GM19240 (cell line): Measurements from ENCODE around the gene DGKD.

Experiments
- DNase-seq: peaks from one replicate; pipeline ENCODE4 v3.0.0; 2011; ENCODE audit warnings: low spot score; ENCODE audit not compliant: insufficient read length

Gene DGKD

DNA sequence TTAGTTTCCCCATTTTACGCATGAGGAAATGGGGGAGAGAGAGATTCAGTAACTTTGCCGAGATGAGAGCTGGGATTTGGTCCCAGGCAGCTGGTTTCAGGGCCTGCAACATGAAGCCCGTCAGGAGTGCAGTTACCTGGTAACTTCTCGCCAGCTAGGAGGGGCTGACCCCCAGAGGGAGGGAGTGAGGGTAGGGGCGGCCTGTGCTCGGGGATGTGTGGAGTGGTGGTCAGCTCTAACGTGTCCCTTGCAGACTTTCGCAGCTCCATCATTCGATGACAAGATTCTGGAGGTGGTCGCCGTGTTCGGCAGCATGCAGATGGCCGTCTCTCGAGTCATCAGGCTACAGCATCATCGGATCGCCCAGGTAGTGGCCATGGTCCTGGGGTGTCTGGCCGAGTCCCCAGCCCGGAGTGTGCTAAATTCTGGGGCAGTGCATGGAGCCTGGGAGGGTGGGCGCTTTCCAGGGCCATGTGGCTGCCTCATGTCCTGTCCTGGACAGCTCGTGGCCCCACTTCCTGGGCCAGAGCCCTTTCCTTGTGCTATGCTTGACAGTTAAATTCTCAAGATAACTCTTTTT, 103.8 kb downstream of the DGKD start:
- DNase-seq, result no peak

DNA sequence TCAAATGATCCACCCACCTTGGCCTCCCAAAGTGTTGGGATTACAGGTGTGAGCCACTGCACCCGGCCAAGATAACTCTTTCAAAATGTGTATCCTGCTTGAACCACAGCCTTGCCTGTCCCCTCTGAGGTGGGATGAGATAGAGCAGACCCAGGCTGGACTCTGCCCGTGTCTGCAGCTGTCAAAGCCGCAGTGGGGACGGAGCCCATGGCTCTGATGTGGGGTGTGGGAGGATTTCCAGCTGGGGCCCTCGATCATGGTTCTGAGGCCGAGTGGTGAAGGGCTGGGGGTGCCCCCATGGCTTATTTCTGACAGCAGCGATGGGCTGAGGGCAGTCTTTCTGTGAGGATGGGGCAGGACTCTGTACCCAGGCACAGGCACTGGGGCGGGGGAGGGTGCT, 104.5 kb downstream of the DGKD start:
- DNase-seq, result no peak

DNA sequence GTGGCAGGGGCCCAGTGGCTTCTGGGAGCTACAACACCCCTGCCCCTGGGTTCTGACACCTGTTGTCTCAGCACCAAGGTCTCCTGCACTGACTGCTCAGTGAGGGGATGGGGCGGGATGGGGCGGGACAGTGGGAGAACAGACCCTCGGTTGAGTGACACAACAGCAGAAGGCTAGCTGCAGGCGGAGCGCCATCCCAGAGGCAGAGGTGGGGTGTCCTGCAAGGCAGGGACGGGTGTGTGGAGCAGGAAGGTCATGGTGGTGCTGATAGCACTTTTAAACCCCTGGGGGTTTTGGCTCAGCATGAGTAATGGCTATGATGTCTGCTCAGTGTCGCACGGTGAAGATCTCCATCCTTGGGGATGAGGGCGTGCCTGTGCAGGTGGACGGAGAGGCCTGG, 105.1 kb downstream of the DGKD start:
- no peak for DNase-seq

DNA sequence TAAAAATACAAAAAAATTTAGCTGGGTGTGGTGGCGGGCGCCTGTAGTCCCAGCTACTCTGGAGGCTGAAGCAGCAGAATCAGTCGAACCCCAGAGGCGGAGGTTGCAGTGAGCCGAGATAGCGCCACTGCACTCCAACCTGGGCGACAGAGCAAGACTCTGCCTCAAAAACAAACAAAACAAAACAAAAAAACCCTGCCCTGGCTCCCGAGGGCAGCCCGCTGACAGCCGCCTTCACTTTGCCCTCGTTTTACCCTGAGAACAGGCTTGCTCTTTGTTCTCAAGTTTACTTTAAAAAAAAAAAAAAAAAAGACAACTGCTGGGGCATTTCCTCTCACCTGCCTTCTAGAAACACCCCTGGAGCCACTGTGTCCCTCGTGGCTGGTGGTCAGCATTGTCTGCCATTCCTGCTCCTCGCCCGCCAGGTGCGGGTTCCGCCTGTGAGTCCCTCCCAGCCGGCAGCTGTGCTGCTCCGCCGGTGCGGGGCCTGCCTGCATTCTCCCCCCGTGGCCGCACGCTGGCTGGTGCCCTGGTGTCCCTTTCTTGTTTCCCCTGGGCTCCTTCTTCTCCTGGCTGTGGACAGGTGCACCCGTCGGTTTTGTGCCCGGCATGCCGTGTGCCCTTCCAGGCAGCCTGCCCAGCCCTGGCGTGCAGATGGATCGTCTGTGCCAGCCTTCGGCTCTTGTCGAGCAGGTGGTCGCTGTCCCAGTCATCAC, 106.6 kb downstream of the DGKD start:
- no peak for DNase-seq

DNA sequence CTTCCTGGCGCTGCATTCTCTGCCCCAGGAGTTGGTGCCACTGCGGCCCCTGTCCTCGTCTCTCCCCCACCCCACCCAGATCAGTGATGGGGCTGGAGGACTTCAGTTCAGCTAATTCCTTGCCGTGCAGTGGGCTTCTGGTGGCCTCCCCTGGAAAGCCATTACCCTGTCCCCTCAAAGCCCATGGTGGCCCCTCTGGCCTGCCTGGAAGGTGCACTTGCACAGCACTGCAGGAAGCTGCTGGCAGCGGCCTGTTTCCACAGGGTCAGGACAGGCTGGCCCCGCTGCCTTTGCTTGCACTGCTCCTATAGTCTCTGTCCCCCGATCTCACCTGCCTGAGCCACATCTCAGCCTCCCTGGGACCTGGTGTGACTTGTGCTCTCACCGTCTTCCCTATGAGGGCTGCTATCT, 107.2 kb downstream of the DGKD start:
- no peak for DNase-seq

DNA sequence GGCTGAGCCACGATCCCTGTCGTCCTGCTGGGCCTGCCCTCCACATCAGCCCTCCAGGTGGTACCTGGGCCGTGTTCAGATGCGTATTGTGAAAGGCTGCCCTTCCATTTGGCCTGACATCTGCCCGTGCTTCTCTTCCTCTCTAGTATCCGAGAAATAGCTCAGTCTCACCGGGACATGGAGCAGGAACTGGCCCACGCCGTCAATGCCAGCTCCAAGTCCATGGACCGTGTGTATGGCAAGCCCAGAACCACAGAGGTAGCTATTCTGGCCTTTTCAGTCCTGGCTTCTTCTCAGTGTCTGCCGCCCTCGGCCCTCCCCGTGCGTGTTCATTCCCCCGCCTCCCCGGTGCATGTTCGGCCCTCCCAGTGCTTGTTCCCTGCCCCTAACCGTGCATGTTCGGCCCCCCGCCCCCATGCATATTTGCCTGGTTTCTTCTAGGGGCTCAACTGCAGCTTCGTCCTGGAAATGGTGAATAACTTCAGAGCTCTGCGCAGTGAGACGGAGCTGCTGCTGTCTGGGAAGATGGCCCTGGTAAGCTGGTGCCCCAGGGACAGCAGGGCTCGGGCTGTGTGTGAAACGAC, 108.0 kb downstream of the DGKD start:
- no peak for DNase-seq

DNA sequence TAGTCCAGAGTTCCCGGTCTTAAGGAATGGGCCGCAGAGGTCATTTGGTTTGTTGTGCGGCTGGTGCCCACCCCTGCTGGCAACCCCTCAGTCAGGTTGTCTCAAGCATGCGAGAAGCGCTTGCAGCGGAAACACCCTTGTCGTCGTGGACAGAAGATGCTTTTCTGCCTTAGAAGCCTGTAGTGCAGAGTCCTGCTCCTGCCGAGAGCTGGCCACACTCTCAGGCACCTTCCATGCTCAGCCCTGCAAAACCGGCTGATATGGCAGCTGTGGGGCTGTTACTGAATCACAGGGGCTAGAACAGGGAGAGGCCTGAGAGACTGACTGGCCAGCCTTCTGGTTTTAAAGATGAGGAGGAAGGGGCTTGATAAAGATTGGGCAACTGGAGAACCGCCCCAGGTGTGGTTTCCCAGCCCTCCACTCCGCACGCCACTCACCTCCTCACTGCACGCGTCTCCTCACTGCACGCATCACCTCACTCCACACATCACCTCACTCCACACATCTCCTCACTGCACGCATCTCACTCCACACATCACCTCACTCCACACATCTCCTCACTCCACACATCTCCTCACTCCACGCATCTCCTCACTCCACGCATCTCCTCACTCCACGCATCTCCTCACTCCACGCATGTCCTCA, 108.7 kb downstream of the DGKD start:
- no peak for DNase-seq

DNA sequence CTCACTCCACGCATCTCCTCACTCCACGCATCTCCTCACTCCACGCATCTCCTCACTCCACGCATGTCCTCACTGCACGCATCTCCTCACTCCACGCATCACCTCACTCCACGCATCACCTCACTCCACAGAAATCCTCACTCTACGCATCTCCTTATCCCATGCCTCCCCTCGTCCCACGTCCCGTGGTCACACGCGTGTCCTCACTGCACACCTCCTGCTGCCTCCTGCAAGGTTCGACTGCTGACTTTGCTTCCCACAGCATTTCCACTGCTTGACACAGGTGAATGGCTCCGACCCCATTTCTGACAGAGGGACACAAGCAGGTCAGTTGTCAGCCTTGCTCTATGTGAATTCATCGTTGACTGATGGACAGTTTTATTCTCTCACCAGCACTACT, 109.3 kb downstream of the DGKD start:
- DNase-seq, result no peak

DNA sequence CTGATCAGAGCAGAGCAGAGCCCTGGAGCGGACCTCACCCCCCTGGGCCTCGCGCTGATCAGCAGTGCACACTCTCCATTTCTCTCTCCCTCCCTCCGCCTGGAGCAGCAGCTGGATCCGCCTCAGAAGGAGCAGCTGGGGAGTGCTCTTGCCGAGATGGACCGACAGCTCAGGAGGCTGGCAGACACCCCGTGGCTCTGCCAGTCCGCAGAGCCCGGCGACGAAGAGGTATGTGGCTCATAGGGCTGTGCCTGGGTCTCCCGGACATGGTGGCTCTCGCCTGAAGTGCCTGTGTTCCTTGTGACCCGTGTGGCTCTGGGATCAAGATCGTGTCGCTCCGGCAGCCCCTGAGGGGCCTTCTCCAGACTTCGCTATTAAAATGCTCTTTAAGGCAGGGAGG, 109.8 kb downstream of the DGKD start:
- no peak for DNase-seq

DNA sequence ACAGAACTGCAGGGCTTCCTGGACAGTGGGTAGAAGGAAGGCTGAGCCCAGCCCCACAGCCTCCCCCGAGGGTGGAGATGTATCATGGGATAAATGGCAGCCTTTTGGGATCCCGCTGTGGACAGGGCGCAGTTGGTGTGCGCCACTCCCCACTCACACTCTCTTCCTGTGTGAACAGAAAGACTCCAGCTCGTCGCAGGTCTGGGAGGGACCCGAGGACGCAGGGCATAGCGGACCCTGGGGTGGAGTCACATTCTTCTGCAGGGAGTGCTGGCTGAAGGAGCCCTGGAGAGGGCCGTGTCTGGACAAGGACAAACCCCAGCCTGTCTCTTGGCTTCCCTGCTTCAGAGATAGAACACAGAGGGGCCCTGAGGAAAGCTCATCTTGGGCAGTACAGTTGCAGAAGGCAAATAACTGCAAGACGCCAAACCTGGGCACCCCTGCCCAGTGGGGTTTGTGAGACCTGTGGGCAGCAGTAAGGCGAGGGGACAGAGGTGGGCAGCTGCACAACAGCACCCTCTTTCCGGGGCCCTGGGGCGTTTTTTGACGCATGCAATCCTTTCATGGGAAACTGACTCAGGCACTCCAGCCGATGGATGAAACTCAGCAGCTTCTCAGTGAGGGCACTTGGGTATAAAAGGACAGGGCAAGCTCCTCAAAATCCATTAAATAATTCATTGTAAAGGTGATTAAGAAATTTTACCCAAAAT, 110.4 kb downstream of the DGKD start:
- no peak for DNase-seq

DNA sequence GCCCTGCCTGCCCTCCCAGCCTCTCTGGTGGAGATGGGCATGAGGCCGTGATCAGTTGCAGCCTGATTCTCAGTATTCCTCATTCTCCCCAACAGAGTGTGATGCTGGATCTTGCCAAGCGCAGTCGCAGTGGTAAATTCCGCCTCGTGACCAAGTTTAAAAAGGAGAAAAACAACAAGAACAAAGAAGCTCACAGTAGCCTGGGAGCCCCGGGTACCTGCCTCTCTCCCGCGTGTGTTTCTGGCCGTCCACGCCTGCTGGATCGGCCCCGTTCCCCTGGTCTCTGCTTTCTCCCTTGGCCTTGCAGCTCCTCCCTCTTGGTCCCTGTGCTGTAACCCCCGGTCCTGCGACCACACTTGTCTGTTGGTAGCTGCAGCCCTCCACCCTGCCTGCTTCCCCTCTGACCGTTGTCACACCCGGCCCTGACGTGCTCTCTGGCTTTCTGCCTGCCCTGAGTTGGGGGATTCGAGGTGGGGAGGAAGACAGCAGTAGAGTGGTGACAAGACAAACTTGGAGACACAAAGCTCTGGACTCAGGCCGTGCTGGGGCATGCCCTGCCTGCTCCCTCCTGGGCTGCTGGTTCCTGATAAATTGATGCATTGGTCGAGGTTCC, 112.8 kb downstream of the DGKD start:
- no peak for DNase-seq

DNA sequence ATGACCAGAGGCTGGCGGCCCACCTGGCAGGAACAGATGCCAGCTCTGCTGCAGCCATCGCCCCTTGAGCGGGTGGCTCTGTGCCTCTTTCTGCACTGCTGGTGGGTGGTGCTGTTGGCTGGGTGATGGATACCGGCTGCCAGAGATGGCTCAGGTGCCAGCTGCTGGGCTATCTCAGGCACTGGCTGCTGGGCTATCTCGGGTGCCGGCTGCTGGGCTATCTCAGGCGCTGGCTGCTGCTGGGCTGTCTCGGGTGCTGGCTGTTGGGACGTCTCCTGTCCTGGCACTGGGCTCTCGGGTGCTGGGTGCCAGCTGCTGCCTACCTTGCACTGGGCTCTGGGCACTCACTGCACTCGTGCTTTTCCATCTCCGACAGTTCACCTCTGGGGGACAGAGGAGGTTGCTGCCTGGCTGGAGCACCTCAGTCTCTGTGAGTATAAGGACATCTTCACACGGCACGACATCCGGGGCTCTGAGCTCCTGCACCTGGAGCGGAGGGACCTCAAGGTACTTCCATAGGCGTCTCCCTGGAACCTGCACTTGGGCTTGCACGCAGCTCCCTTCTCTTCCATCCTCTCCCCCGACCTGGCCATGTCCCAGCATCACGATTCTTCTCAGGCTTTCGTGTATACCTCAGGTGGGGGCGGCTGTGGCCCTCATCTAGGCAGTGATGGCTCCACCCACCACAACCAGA, 113.9 kb downstream of the DGKD start:
- DNase-seq, result no peak

DNA sequence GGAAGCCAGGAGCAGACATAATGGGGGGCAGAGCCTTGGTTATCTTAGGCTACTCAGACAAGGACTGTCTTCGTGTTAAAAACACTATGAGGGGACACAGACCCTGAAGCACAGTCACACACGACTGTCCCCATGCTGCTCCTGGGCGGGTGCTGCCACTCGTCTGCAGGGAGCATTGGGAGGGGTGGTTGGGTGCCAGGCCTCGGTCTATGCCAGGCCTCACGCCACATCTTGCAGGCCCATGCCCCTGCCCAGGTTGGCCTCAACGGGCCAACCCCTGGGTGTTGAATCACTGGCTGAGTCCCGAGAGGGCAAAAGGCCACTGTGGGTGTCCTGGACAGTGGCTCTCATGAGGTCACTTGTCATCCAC, 114.4 kb downstream of the DGKD start:
- DNase-seq, result no peak

DNA sequence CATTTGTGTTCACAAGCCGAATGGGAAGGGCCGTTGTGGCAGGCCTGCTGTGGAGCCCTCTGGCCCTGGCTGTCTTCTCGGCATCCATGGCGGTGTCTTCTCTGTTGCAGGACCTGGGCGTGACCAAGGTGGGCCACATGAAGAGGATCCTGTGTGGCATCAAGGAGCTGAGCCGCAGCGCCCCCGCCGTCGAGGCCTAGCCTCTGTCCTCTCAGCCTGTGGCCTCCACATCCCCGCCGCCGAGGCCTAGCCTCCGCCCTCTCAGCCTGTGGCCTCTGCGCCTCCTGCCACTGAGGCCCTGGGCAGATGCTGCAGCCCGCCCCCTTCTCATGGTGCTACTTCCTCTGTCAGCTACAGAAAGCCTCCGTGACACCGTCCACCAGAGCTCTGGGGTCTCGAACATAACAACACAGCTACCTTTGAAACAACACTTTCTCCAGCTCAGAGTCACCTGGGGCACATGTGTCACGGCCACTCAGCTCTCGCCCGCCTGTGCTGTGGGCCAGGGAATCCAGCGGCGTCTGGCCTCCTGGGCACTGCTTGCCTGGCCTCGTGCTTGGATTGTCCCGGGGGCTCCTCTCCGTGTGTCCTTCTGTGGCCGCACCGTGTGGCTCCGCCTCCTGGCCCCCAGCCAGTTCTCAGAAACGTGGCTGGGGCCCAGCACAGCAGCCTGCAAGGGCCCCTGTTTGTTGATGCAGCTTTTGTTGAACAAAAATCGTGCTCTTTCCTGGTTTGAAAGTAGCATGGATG, 115.1 kb downstream of the DGKD start:
- no peak for DNase-seq

DNA sequence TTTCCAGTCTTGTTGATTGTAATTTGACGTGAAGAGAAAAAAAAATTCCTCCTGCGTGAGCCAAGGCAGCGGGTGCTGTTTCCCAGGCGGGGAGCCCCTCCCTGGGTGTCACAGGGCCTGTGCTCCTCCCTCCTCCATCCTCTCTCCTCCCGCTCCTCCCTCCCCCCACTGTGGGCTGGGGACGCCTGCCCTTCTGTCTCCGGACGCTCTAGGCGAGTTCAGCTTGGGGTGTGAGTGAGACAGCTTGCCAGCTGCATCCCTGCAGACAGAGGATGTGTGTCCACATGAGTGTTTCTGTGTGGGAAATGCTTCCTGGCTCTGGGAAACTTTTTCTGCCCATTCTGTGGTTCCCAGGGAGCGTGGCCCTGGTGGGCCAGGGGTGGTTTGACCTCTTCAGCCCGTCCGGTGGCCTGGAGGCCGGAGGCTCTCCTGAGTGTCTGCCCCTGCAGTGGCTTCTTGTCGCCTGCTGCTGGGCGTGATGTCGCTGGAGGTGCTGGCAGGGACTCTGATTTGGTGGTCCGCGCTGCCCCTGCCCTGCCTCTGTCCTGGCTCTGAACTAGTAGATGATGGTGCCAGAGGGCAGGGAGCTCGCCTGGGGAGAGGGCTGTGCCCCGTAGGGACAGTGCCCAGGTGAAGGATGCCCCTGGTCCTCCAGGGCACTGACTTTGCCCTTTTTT, 115.9 kb downstream of the DGKD start:
- no peak for DNase-seq

DNA sequence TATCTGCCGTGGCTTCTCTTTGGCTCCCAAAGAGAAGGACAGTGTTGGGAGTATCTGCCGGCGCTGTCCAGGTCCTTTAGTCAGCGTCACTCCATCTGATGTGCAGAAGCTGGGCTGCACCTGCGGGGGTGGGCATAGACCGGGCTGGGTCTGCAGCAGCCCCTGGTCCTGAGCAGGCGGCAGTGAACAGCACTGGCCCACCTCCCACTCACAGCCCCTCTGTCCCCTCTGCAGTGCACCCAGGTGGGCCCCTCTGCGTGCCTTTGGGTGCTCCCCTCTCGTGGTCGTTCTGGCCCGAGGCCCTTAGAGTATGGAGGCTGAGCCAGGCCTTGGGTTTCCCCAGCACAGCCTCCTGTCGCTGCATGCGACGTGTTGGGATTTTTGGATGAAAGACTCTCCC, 116.5 kb downstream of the DGKD start:
- DNase-seq, result no peak

DNA sequence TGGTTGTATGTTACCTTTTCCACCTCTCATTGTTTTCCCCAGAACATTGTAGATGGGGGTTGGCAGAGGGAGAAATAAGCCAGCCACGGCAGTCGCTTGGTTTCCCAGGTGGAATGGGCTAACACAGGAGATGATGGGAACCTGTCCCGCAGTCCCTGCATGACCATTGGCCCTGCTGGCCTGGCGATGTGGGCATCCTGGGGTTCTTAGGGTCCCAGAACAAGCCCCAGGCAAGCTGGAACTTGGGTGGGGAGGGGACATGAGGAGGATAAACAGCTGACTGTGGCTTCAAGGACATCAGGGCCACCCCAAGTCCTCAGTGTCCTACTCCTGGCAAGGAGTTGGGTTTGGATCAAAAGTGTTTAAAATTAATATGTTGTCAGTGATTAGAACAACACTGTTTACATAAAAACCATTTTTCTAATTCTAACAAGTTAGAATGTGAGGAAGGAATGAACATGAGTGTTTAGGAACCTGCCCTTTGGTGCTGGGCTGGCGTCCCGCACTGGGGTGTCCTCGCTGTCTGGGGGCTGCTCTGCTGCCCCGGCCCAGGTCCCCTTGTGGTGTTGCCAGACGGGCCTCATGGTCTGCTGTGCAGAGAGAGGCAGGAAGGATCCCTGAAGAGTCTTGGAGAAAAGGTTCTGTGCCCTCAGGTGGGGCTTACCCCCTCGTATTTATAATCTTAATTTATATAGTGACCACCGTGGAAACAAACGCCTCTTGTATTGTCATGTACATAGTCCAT, 117.2 kb downstream of the DGKD start:
- DNase-seq, result no peak

DNA sequence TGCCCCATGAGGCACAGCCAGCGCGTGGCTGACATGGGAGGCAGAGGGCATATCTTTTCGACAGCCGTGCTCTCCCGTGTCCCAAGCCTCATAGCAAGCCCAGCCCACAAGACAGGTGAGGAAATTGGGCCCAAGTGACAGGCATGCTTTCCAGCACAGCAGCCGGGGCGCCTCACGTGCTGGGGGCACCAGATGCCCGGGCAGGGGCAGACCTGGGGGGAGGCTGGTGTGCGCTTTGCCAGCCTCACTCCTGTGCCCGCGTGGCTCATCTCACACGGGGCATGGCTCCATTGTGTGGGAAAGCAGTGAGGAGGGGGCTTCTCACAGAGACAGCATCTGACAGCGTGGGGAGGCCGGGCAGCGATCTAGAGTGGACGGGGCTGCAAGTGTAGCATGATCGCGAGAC, 119.1 kb downstream of the DGKD start:
- DNase-seq, result no peak

DNA sequence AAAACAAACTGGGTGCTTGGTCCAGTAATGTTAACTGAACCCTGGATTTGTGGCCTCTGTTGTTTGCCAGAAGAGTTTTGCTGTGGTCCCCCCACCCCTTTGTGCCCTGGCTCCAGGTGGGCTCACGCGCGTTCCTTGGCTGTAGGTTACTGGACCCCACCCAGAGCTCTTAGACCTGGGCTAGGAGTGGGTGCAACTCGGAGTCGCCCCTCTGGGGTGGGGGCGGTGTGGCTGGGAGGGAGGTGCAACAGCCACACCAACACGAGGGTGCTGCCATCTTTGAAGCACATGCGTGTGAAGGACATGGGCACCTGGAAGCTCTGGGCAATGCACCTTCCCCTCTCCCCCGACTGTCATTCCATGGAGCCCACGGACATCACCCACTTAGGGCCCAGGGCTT, 119.6 kb downstream of the DGKD start:
- DNase-seq, result no peak
